Measurements from ENCODE around the gene AMER2.

DNA sequence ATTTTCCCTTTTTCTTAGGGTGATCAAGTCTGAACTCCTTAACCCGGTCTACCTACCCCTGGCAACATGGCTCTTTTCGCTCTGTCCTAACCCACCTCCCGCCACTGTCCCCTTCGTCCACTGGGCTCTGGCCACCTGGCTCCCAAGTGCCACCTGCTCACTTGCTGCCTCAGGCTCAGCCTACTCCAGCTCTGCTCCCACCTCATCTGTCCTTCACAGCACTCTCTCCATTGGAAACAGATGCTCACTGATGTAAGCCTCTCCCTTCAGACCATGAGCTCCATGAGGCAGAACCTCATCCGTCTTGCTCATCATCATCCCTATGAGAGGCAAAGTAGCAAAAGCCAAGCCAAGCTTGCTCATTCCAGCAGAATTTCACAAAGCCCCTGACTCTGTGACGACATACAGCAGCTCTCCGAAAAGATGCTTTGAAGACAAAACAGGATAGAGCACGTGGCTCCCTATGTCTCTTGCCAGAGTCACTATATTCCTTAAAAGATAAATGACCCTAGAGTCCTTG, 35.3 kb upstream of the AMER2 start:
- no peak for TF ChIP-seq CTCF (IDR thresholded peaks at IDR 0.05 in 8 of 11, conservative IDR thresholded peaks at IDR 0.05 in 3 of 11)
- no peak for TF ChIP-seq POLR2AphosphoS5 (IDR thresholded peaks at IDR 0.05)
- no peak for TF ChIP-seq POLR2A (IDR thresholded peaks at IDR 0.05)
